ENCODE data around the gene LDAF1. TPM values are rescaled to one million over a fixed set of nuclear protein-coding genes. Genes with fewer than 3 reads are reported as not detected.

Gene LDAF1
- total and polyA plus RNA-seq, 2 of the 8 experiments (the other 6 are each of a cell fraction or from before 2014, with no cell fraction given), result 32.4 to 34.2 TPM

GRCh38 chr16:21166561-21166961 lies 8.1 kb downstream of the LDAF1 start (continued):
- TF ChIP-seq CHD7 (IDR thresholded peaks at IDR 0.05; ENCODE audit: insufficient replicate concordance, low read length) (no peak), POU5F1 (IDR thresholded peaks at IDR 0.05; ENCODE audit: low read depth, low read length) (no peak)

All from H1 (cell line).